ENCODE results near the gene PPCDC. TPM values are rescaled to one million over a fixed set of nuclear protein-coding genes. Genes with fewer than 3 reads are reported as not detected.

The PPCDC gene
- total RNA-seq, 1 donor from 2014 or later, result 23.4 TPM

Other genes starting within 250 kb of the PPCDC start
- gene CSK, start 241.5 kb upstream of the PPCDC start, total RNA-seq, result 61.6 TPM
- not detected for gene LMAN1L, start 210.8 kb upstream of the PPCDC start, total RNA-seq
- gene CPLX3, start 197.0 kb upstream of the PPCDC start, total RNA-seq, result not detected
- 54.8 TPM for gene ULK3, start 180.4 kb upstream of the PPCDC start, total RNA-seq
- 96.3 TPM for gene SCAMP2, start 150.2 kb upstream of the PPCDC start, total RNA-seq
- 50.8 TPM for gene MPI, start 133.5 kb upstream of the PPCDC start, total RNA-seq
- gene FAM219B, start 116.7 kb upstream of the PPCDC start, total RNA-seq, result 171 TPM
- 172 TPM for gene COX5A, start 85.5 kb upstream of the PPCDC start, total RNA-seq
- gene RPP25, start 66.8 kb upstream of the PPCDC start, total RNA-seq, result 7.3 TPM
- 21.0 TPM for gene SCAMP5, start 28.0 kb upstream of the PPCDC start, total RNA-seq
- gene C15orf39, start 178.3 kb downstream of the PPCDC start, total RNA-seq, result 32.7 TPM
- not detected for gene GOLGA6C, start 234.7 kb downstream of the PPCDC start, total RNA-seq

All from ureter (tissue), 1 donor.